Osteocyte (in vitro differentiated cells): ENCODE results near the gene PPFIA4. TPM values are rescaled to one million over a fixed set of nuclear protein-coding genes. Genes with fewer than 3 reads are reported as not detected.

Experiments used
- DNase-seq: peaks from one replicate; pipeline ENCODE4 v3.0.0; 2021; ENCODE audit warnings: mixed read lengths; ENCODE audit not compliant: unreplicated experiment; ENCODE audit errors: extremely low spot score
- H3K27ac Mint-ChIP-seq: one replicate; pipeline ENCODE4 v1.8.0; 2021; ENCODE audit warnings: mild to moderate bottlenecking, mixed read lengths; ENCODE audit not compliant: unreplicated experiment
- H3K27me3 Mint-ChIP-seq: one replicate; pipeline ENCODE4 v1.8.0; 2021; ENCODE audit warnings: mixed read lengths; ENCODE audit not compliant: unreplicated experiment
- H3K36me3 Mint-ChIP-seq: one replicate; pipeline ENCODE4 v1.8.0; 2021; ENCODE audit warnings: mixed read lengths; ENCODE audit not compliant: unreplicated experiment
- H3K4me1 Mint-ChIP-seq: one replicate; pipeline ENCODE4 v1.8.0; 2021; ENCODE audit warnings: mixed read lengths; ENCODE audit not compliant: unreplicated experiment
- H3K4me3 Mint-ChIP-seq: one replicate; pipeline ENCODE4 v1.8.0; 2021; ENCODE audit warnings: mild to moderate bottlenecking, moderate library complexity, mixed read lengths; ENCODE audit not compliant: unreplicated experiment
- H3K9me3 Mint-ChIP-seq: one replicate; pipeline ENCODE4 v1.8.0; 2021; ENCODE audit warnings: mixed read lengths; ENCODE audit not compliant: unreplicated experiment
- CTCF ChIP-seq: fragments of 200-600 bp; sonication (generic); IDR thresholded peaks from 2 replicates; pipeline ENCODE4 v1.5.0; 2021; ENCODE audit warnings: antibody characterized with exemption, mild to moderate bottlenecking, moderate library complexity
- total RNA-seq: library from RNA; stranded (reverse); gene quantifications from 2 replicates; pipeline ENCODE4 v1.2.1, GENCODE V29; 2021

Gene PPFIA4
- total RNA-seq, 1 donor from 2014 or later: 1.4 TPM

GRCh38 chr1:203063287-203063686 lies 37.0 kb downstream of the PPFIA4 start:
- Mint-ChIP-seq H3K4me1 (peaks cover 3% of the 10 kb centered on the region), H3K27ac (no peak overlapping the region), H3K9me3 (no peaks in the 10 kb centered on the region), H3K27me3 (peaks cover 25% of the 10 kb centered on the region), H3K4me3 (no peak overlapping the region), H3K36me3 (no peaks in the 10 kb centered on the region)
- DNase-seq: no peak
- no peak for TF ChIP-seq CTCF

GRCh38 chr1:203065191-203065590 lies 38.9 kb downstream of the PPFIA4 start:
- H3K4me3 Mint-ChIP-seq: no peak overlapping the region
- TF ChIP-seq CTCF: no peak
- H3K27ac Mint-ChIP-seq: no peak overlapping the region
- peaks cover 26% of the 10 kb centered on the region for H3K27me3 Mint-ChIP-seq
- DNase-seq: no peak
- no peaks in the 10 kb centered on the region for H3K9me3 Mint-ChIP-seq
- no peaks in the 10 kb centered on the region for H3K4me1 Mint-ChIP-seq
- no peaks in the 10 kb centered on the region for H3K36me3 Mint-ChIP-seq

- Mint-ChIP-seq H3K27ac (no peak overlapping the region), H3K27me3 (peaks cover 26% of the 10 kb centered on the region), H3K4me1 (no peaks in the 10 kb centered on the region), H3K4me3 (no peak overlapping the region), H3K36me3 (no peaks in the 10 kb centered on the region), H3K9me3 (no peaks in the 10 kb centered on the region)
- DNase-seq: no peak
- no peak for TF ChIP-seq CTCF
These were observed 39.7 kb downstream of the PPFIA4 start for GRCh38 chr1:203065986-203066385.

- H3K27me3 Mint-ChIP-seq: peaks cover 28% of the 10 kb centered on the region
- H3K4me1 Mint-ChIP-seq: no peaks in the 10 kb centered on the region
- H3K27ac Mint-ChIP-seq: no peak overlapping the region
- no peak for TF ChIP-seq CTCF
- no peaks in the 10 kb centered on the region for H3K36me3 Mint-ChIP-seq
- no peaks in the 10 kb centered on the region for H3K9me3 Mint-ChIP-seq
- H3K4me3 Mint-ChIP-seq: no peak overlapping the region
- no peak for DNase-seq
These were observed 40.7 kb downstream of the PPFIA4 start for GRCh38 chr1:203066965-203067364.

- Mint-ChIP-seq H3K27me3 (peaks cover 45% of the 10 kb centered on the region), H3K9me3 (no peaks in the 10 kb centered on the region), H3K27ac (no peak overlapping the region), H3K4me3 (no peak overlapping the region), H3K36me3 (no peaks in the 10 kb centered on the region), H3K4me1 (no peaks in the 10 kb centered on the region)
- no peak for TF ChIP-seq CTCF
- no peak for DNase-seq
These were observed 42.9 kb downstream of the PPFIA4 start for GRCh38 chr1:203069030-203069747.
